GM18868 (cell line): ENCODE data around the gene FGFR2.

Experiments
- ATAC-seq: cut with Tn5 transposase; IDR thresholded peaks from one replicate; pipeline ENCODE4 v1.9.1; 2021; ENCODE audit warnings: mild to moderate bottlenecking, moderate library complexity; ENCODE audit not compliant: unreplicated experiment

FGFR2 gene

DNA sequence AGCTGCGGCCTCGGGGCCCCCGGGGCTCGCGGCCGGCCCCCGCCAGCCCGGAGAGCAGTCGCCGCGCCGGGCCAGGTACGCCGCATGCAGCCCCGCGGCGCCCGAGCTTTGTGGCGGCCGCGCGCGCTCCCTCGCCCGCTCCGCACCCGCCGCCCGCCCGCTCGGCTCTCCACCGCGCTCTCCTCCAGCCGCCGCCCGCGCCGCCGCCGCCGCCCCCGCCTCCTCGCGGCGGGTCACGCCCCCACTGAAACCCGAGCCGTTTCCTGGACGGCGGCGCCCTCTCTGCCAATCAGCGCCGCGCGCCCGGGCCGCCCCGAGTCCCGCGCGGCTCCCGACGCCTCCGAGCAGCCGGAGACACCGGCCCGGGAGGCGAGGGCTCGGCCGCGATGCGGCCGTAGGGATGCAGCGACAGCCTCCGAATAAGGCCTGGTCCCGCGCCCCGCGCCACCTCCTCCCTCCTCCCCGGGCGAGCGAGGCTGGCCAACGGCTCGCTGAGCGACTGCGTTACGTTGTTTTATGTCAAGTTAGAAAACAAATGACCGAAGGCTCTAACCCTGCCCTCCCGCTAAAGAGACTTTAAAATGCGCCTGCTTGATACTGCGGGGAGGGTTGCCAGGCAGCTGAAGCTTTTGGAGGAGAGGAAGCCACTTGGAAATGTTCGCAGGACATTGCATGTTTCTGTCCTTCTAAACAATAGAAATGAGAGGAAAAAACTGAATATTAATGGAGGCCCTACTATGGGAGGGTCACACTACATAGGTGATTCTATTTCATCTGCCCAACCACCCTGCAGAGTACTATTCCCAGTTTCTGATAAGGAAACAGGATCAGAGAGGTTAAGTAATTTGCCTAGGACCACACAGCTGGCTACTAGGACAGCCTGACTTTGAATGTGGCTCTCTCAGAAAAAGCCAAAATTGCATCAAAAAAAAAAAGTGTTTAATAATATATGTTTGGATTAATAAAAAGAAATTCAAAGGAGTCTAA, at the start of gene FGFR2:
Gene FGFR2, minus strand, starts transcription at position 182 of the 987 bp plus-strand sequence. CDS start 4,627 bp downstream, outside the sequence.
- peak; percentile 63 for ATAC-seq

DNA sequence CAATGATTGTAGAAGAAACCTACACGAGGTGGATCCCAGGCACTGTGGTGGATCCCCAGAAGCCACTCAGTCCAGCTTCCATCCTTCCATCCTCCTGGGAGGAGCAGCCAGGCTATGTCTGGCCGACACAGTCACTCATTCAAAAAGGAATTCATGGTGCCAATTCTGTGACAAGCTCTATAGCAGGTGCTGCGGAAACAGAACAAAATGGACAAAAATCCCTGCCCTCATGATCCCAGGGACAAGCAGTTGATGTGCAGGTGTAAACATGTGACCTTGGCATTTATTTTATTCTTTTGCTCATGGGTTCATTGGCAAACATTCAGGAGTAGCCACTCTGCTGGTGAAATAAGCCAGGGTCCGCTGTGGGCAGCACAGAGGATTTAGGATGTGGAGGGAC, 49.2 kb upstream of the FGFR2 start:
- no peak for ATAC-seq

DNA sequence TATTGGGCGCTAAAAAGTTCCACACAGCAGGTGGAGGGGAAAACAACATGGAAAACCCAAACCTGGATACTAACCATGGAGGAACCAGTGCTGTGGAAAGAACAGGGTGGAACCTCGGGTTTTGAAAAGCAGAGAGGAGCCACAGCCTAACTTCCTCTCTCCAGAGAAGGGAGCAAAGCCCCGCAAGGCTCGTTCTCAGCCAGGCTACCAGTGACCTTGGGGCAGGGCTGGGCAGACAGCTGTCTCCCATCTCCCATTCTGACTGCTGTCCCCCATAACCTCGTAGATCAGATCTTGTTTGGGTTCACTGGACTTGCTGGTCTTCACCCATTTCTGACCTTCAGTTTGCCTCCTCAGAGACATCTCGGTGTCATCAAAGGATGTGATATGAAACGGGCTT, 47.5 kb upstream of the FGFR2 start:
- ATAC-seq = no peak

DNA sequence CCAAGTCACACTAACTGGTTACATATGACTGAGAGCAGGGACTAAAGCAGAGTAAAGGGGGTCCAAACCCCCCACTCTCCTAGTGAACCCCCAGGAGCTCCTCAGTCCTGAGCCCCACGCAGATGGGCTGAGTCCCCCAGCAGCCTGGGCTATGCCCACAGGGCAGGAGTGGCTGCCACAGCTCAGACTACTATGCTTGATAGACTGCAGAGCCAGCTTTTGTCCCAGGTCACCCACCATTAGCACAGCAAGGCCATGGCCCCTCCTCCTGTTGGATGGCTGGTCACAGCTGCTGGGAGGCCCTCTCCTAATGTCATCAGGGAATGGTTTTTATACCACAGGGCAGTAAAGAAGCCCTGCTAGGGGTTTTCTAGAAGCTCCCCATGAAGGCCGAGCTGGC, 46.3 kb upstream of the FGFR2 start:
- ATAC-seq = no peak

DNA sequence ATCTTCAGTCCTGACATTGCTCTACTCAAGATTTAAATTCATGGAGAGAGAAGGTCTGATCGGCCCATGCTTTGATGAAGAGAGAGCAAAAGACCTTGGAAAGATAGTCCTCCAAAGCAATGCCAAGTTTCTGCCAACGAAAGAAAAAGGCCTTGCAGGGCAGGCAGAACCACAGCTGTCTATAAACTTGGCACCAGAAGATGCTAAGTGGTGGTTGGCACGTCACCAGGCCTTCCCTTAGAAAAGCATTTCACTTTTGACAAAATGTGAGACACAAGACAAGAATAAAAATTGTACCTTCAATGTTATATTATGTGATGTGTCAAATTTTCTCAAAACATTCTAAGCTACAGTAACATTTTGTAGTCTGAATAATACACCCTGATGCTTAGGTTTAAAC, 42.0 kb upstream of the FGFR2 start:
- no peak for ATAC-seq

DNA sequence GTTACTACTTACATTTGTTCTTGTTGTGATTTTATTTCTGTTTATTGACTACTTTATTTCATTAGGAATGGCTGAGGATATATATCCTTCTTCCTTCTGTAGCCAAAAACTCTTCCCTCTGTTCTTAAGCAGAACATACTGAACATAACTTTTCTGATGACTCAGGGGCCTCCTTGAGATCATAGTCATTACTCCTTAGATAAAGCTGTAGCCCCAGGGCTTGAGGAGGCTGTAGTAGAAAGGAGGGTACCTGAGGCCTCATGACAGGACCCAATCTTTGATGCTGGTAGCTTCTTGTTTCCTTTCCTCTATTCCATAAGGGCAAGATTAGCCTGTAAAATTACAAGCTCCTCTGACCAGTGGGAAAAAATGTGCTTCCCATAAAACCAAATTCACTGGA, 41.2 kb upstream of the FGFR2 start:
- ATAC-seq = no peak

DNA sequence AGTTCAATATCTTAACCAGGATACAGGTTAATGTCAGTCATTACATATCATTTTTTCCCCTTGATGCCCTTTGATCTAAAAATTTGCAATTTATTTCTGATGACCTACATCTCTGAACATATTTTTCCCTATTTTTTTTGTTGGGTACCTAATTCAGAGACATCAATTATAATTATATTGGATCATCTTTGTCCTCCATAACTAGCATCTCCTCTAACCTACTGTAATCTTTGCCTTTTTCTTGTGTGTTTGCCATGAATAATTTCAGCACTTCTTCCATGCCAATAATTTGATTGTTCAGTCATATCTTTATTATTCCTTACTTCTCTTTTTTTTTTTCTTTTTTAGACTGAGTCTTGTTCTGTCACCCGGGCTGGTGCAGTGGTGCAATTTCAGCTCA, 39.2 kb upstream of the FGFR2 start:
- ATAC-seq = no peak

DNA sequence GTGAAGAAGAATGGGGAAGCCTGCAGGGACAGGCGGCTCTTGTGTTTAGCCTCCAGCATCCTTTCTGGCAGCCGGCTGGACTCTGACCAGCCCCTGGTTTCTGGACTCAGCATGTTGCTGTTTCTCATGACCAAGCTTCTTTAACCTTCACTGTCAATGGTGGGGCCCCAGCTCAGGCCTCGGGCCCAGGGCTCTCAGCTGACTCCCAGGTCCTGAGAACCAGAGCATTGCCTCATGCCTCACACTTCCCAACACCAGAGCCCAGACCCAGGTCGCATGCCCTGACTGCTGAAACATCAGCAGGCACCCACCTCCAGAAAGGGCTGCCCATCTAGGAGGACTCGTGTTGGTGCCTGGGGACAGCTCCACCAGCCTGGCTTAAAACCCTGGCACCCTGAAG, 34.8 kb upstream of the FGFR2 start:
- no peak for ATAC-seq

DNA sequence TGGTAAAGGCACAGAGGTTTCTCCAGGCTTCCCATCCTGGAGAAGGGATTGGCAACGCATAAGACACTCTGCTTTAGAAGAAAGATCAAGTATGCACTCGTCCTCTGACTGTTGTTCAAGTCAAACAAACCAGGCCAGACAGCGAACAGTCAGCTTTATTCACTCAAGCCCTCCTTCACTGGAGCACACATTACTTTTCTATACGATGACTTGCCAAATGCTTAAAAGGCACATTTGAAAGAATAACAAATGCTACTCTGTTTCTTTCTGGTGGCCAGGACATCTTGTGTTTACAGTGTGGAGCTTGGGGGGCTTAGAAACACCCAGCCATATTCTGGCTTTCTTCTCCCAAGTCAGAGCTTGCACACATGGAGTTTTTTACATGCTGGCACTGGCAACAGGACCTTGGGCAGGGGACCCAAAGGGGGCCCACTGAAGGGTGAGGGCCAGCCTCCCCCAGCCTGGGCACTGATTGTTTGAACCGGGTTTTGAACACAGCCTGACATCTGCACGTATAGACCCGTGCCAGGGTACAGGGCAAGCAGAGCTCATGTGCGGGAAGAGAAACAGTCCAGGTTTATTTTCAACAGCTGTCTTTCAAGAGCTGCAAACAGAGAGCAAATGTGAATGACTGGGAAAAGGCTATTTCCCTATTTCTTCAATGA, 33.3 kb upstream of the FGFR2 start:
- ATAC-seq = no peak

DNA sequence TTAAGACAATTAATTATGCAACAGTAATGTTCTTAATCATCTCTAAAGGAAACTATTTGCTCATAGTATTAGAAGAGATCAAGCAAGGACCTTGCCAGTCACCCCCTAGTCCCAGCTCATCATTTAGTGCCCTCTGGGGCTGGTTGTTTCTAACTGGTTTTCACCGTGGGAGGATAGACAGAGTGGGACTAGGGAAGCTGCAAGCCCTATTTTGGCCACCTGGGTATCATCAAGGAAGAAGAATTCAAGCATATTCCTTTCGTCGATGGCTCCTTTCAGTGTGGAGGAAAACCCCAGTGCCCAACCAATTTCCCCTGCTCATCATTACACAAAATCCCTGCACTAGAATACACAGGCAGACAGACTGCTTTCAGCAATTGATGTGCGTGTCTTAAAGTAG, 30.6 kb upstream of the FGFR2 start:
- no peak for ATAC-seq

DNA sequence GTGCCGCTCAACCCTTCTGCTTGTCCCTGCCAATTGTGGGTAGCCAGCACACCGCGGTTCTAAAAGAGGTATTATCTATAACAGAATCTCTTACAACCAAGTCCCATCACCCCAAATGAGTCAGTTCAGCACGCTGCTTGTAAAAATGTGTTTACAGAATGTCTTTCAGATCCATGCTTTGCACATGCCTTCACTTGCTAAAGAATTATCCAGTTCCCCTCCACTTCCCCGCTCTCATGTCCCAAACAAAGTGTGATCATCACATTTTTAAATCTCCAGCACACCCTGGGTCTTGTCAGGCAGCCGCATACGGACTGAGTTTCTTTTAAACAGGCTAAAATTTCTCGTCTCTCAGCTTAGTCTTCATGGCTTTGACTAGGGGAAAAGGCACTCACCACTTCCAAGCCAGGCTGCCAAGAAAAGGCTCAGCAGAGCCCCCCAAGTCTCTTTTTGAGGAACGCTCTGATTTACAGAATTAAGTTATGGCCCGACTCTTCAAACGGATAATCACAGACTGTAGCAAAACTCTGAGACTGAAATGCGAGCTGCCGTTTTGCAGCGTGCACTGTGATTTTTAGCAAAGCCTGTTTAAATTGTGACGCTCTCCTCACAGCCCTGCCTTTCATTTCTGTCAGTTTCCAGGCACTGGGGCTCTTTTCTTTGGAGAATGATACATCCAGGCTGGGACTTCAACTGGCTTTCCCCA, 29.8 kb upstream of the FGFR2 start:
- no peak for ATAC-seq

DNA sequence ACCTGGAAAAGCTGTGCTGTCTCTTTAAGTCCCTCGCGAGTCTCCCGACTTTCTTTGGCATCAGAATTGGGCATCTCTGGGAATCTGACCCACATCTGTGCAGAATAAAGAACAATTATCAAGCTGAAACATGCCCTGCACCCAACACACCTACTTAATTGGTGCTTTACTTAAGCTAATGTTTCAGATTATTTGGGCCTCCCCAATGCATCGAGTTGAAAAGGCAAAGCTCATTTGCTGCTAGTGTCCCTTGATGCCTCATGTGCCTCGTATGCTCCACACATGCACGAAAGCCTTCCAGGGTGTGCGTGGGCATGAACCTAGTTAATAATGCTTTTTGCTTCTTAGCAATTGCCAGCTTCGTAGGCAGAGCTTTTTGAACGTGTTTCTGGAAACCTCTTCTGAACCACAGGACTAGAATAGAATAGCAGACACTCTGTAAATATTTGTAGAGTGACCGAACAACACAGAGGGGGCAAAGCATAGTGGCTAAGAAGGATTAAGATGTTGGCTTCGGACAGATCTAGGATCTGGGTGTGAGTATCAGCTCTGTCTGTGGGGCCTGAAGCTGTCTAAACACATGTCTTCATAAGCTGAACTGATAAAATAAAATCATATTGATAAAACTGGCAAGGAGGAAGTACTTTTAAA, 26.7 kb upstream of the FGFR2 start:
- ATAC-seq = no peak

DNA sequence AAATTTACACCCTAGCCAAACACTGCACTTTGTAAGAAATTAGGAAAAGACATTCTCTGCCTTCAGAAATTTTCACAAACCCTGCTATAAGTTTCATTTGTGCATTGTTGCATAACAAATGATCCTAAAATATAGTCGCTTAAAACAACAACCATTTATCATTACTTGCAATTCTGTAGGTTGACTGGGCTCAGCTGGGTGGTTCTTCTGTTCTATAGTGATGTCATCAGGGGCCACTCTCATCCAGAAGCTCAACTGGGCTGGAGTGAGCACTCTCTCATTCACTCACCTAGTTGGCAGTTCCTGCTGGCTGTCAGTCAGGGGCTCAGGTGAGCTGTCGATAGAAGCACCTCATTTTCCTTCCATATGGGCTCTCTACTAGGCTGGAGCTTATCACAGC, 20.7 kb upstream of the FGFR2 start:
- no peak for ATAC-seq

DNA sequence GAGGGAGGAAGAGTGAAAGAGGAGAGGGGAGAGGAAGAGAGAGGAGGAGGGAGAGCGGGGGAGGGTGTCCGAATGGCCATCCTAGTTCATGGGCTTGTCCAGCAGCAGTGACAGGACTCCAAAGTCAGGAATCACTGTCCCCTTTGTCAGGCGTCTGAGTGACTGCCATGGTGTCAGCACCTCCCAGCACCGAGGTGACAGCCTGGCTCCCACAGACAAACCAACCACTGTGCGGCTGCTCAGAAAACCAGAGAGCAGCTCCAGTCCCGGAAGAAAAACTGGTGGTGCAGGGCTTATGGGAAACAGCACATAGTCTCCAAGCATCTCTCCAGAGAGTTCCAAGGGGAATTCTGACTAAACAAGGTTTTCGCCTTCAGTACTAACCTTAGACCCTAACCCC, 18.9 kb upstream of the FGFR2 start:
- ATAC-seq = no peak

DNA sequence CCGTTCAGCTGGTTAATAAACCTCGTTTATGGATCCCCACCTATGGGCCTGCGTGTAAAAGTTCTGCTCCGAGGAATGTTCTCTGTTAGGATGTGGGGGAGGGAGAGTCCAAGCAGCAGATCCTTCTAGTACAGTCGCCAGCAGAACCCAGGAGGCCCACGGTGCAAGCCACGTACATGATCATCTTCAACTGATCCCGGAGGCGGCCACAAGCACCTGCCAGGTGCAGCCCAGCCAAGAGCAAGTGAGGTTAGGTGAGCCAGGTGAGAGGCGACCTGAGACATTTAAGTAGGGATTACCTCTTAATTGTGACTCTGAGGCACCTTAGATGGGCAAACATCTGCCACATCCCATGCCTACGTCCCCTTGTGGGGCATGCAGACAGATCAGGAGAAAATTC, 18.0 kb upstream of the FGFR2 start:
- ATAC-seq = no peak

DNA sequence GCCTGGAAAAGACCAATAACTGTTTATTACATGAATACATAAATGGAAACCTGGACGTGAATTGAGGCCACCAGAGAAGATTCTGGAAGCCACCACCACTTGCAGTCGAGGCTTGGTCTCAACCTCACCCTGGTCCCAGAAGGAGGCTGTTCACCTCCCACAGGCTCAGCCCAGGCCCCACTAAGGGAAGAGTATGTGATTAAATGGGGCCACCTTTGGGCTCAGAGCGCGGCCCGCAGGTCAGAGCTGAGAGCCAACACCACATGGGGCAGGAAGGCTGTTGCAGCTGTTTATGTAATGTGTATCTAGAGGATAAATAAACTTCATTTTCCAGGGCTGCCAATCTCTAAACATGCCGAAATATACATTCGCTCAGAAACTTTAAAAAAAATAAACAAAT, 17.6 kb upstream of the FGFR2 start:
- ATAC-seq = no peak

DNA sequence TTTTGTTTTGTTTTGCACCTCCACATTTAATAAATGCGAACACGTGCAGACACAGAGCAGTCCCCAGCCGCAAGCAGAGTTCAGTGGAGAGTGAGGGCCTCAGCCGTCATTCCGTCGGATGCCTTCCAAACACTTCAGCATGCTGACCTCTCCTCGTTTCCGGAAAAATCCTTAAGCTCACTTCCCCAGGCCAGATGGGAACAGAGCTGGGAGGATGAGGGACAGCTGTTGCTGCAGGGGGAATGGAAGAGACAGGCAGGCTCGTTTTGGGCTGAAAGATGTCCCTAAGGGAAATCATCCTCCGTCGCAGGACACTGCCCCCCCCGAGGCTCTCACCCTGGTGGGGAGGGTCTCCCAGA, 17.2 kb upstream of the FGFR2 start:
- no peak for ATAC-seq

DNA sequence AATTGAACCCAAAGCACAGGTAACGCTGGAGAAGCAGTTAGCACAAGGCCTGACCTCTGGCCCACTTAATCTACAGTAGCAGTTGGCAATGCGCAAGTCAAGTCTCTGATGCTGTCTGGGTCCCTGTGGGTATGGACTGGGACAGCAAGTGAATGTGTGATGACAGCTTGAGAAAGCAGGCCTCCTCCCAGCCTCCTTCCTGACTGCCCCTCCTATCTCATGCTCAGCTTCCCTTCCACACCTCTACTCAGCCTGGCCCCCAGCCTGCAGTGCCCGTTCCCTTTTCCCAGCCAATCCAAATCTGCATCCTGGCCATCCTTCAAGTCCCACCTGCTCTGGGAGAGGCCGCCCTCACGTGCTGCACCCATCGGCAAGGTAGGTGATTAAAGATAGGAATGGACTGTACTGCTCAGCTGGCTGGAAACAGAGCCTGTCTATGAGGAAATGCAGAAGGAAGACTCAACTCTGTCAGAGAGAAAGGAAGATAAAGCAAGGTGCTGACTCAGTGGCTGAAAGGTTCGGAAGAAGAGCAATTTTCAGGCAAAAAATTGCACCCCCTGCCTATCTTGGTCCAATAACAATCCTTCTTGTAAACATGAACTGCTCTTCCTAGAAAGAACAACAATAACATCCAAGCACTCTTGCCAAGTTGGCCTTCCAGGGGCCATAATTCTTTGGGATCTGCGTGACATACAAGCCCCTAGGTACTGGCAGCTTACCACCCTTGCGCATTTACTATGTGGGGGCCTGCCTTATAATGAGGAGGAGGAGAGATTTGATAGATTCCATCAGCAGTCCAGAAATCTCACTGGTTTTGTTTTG, 16.6 kb upstream of the FGFR2 start:
- ATAC-seq = no peak

DNA sequence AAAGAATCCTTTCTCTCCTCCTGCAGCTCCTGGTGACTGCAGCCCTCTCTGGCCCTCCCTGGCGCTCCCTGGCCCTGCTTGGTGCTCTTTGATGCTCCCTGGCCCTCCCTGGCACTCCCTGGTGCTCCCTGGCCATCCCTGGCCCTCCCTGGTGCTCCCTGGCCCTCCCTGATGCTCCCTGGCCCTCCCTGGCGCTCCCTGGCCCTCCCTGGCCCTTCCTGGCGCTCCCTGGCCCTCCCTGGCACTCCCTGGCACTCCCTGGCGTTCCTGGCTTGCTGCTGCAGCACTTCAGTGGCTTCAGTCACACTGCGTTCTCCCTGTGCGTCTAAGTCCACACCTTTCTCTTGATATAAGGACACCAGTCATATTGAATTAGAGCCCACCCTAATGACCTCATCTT, 15.2 kb upstream of the FGFR2 start:
- ATAC-seq = no peak

DNA sequence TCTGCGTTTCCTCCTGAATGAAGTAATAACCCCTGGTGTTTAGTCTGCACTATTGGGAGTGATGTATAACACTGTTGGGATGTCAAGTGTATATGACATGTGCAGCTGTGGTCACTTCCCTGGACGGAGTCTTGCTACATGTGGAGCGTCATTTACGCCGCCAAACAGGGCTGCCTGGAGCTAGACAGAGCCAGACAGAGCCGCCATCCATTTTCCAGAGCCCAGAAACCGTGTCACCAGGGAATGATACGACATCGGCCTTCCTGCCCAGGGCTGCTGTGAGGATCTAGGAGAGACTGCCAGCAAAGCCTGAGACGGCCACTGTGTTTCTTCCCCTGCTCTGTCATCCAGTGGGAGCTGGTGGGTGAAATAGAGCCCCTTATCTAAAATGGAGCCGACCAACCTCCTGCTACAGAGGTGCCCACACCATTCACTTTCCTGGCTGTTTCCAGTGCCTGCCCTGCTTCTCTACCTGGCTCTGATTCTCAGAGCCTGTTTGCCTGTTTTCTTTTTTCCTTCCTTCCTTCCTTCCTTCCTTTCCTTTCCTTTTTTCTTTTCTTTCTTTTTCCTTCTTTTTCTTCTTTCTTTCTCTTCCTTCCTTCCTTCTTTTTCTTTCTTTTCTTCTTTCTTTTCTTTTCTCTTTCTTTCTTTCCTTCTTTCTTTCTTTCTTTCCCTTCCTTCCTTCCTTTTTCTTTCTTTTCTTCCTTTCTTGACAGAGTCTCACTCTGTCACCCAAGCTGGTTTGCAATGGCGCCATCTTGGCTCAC, 13.3 kb upstream of the FGFR2 start:
- no peak for ATAC-seq
